SK-N-MC (cell line): ENCODE data around the gene GMPR.

Experiments used
- EZH2 ChIP-seq: fragments of 200-600 bp; sonication (generic); IDR thresholded peaks from one replicate; pipeline ENCODE4 v1.6.1; 2017; ENCODE audit warnings: antibody characterized with exemption
- POLR2AphosphoS5 ChIP-seq: IDR thresholded peaks from 2 replicates; pipeline ENCODE4 v1.6.1; 2012; ENCODE audit warnings: mild to moderate bottlenecking, low read depth, low read length, borderline replicate concordance

DNA sequence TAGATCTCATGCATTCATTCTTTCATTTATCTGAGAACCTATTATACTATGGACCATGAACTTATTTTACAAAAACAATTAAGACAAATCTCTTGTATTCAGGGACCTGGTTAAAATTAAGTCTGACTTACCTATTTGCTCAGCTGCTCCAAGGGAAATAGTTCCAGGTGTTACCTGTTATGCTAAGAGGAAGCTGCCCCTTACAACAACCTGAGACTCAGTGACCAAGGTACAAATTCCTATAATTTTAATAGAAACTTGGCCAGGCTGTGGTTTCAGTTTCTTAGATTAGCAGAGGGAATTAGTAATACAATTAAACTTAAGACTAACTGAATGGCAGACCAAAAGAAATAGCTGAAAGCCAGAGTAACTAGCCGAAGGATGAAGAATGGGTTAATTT is 48.2 kb upstream of the GMPR start:
- TF ChIP-seq EZH2 (no peak), POLR2AphosphoS5 (no peak)
